Osteocyte (in vitro differentiated cells): ENCODE data around the gene LRRC56. TPM values are rescaled to one million over a fixed set of nuclear protein-coding genes. Genes with fewer than 3 reads are reported as not detected.

Experiments
- DNase-seq: peaks from one replicate; pipeline ENCODE4 v3.0.0; 2021; ENCODE audit warnings: mixed read lengths; ENCODE audit not compliant: unreplicated experiment; ENCODE audit errors: extremely low spot score
- H3K27ac Mint-ChIP-seq: one replicate; pipeline ENCODE4 v1.8.0; 2021; ENCODE audit warnings: mild to moderate bottlenecking, mixed read lengths; ENCODE audit not compliant: unreplicated experiment
- H3K27me3 Mint-ChIP-seq: one replicate; pipeline ENCODE4 v1.8.0; 2021; ENCODE audit warnings: mixed read lengths; ENCODE audit not compliant: unreplicated experiment
- H3K36me3 Mint-ChIP-seq: one replicate; pipeline ENCODE4 v1.8.0; 2021; ENCODE audit warnings: mixed read lengths; ENCODE audit not compliant: unreplicated experiment
- H3K4me1 Mint-ChIP-seq: one replicate; pipeline ENCODE4 v1.8.0; 2021; ENCODE audit warnings: mixed read lengths; ENCODE audit not compliant: unreplicated experiment
- H3K4me3 Mint-ChIP-seq: one replicate; pipeline ENCODE4 v1.8.0; 2021; ENCODE audit warnings: mild to moderate bottlenecking, moderate library complexity, mixed read lengths; ENCODE audit not compliant: unreplicated experiment
- H3K9me3 Mint-ChIP-seq: one replicate; pipeline ENCODE4 v1.8.0; 2021; ENCODE audit warnings: mixed read lengths; ENCODE audit not compliant: unreplicated experiment
- total RNA-seq: library from RNA; stranded (reverse); gene quantifications from 2 replicates; pipeline ENCODE4 v1.2.1, GENCODE V29; 2021
- TF ChIP-seq, protein P1 (sequence below): fragments of 200-600 bp; sonication (generic); IDR thresholded peaks from 2 replicates; pipeline ENCODE4 v1.5.0; 2021; ENCODE audit warnings: antibody characterized with exemption, mild to moderate bottlenecking, moderate library complexity

The LRRC56 gene
- total RNA-seq, 1 donor from 2014 or later = 3.7 TPM

DNA sequence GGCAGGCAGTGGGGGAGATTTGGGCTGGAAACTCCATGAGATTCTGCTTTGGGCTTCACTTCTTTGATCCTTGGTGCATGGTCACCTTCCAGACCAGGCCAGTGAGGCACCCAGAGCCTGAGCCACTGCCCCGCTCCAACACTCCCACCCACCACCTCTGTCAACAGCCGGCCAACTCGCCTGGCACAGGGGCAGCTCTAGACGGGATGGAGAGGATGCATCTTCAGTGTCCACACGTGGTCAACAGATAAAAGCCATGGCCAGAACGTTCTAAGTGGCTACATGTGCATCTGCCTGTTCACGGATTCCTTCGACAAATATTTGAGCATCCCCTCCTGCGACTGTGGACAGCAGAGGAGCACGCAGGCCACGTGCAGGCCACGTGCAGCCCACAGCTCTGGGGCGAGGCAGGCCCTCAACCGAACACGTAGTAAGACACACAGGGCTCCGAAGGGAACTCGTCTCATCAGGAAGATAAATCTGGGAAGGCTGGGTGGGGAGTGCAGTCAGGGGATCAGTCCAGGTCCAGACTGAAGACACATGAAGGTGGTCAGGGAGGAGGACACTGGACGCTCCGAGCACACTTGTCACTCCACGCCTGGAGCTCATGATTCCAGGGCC lies 1.2 kb downstream of the LRRC56 start:
- DNase-seq = no peak
- TF ChIP-seq, protein P1, sequence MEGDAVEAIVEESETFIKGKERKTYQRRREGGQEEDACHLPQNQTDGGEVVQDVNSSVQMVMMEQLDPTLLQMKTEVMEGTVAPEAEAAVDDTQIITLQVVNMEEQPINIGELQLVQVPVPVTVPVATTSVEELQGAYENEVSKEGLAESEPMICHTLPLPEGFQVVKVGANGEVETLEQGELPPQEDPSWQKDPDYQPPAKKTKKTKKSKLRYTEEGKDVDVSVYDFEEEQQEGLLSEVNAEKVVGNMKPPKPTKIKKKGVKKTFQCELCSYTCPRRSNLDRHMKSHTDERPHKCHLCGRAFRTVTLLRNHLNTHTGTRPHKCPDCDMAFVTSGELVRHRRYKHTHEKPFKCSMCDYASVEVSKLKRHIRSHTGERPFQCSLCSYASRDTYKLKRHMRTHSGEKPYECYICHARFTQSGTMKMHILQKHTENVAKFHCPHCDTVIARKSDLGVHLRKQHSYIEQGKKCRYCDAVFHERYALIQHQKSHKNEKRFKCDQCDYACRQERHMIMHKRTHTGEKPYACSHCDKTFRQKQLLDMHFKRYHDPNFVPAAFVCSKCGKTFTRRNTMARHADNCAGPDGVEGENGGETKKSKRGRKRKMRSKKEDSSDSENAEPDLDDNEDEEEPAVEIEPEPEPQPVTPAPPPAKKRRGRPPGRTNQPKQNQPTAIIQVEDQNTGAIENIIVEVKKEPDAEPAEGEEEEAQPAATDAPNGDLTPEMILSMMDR = no peak
- peaks cover 13% of the 10 kb centered on the region for H3K4me1 Mint-ChIP-seq
- H3K4me3 Mint-ChIP-seq = no peak overlapping the region
- H3K9me3 Mint-ChIP-seq = no peaks in the 10 kb centered on the region
- no peaks in the 10 kb centered on the region for H3K27me3 Mint-ChIP-seq
- H3K36me3 Mint-ChIP-seq = no peaks in the 10 kb centered on the region
- H3K27ac Mint-ChIP-seq = no peak overlapping the region

DNA sequence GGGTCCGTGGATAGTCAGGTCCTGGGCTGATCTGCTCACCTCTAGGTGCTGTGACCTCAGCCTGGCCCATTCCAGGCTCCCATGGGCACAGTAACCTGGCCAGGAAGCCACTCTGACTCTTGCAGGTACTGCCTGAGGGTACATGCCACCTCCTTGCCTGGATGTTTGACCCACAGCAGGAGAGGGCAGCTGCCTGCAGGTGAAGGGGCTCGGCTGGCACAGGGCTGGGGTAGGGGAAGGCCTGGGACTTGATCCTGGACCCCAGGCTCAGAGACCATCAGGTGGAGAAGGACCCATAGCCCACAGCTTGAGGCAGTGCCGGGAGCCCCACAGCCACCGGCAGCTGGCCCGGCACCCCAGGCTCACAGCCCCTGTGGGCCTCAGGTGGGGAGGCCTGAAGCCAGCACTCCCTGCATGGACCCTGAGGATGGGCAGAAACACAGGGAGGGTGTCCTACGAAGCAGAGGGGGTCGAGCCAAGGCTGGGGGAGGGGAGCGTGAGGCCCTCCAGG lies 2.7 kb downstream of the LRRC56 start:
- Mint-ChIP-seq H3K36me3 (no peaks in the 10 kb centered on the region), H3K27ac (no peak overlapping the region), H3K4me3 (no peak overlapping the region), H3K4me1 (peaks cover 9% of the 10 kb centered on the region), H3K27me3 (no peaks in the 10 kb centered on the region), H3K9me3 (no peaks in the 10 kb centered on the region)
- DNase-seq = no peak
- TF ChIP-seq, protein P1 = no peak

DNA sequence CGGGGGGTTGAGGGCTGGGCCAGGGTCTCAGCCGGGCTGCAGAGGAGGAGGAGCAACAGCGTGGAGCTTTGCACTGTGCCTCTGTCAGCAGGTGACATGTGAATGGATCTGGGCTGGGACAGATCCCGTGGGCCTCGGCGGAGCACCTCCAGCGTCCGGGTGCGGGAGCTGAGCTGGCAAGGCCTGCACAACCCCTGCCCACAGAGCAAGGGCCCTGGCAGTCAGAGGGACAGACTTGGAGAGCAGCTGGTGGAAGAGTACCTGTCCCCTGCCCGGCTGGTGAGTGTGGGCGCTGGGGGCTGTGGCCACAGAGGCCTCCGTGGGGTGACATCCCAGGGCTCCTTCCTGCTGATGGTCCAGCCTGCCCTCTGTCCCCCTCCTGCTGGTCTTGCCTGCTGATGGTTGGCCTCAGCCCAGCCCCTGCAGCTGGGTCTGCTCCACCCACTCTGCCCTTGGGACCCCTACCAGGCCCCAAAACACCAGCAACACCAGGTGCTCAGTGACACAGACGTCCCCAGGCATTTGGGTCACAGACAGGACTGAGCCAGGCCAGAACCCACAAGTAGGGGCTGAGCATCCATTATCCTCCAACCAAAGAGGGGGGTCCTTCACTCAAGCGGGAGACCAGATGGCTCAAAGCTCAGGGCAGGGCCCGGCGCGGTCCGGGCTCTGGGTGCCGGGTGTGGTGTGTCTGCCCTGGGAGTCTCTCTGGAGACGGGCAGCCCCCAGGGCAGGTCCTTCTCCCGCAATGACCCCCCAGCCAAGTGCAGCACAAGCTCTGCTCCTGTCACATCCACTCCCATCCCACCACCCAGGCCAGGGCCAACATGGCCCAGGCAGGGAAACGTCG lies 3.5 kb downstream of the LRRC56 start:
- Mint-ChIP-seq H3K9me3 (no peaks in the 10 kb centered on the region), H3K27ac (no peak overlapping the region), H3K4me1 (peaks cover 9% of the 10 kb centered on the region), H3K27me3 (no peaks in the 10 kb centered on the region), H3K4me3 (no peak overlapping the region), H3K36me3 (no peaks in the 10 kb centered on the region)
- TF ChIP-seq, protein P1 = no peak
- DNase-seq = no peak

DNA sequence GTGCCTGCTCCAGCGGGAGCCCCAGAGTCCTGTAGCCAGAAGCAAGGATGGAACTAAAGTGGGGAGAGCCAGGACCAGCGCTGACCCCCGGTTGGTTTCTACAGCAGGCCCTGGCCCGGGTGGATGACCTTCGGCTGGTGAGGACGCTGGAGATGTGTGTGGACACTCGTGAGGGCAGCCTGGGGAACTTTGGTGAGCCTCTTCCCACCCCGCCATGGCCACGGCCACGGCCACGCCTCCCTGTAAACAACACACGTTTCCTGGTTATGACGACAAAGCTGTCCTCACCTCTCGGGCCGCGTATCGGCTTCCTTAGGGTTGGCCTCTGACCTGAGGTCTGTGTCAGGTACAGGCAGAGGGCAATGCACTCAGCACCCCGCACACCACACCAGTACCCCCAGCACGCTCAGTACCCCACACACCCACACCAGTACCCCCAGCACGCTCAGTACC lies 4.1 kb downstream of the LRRC56 start:
- Mint-ChIP-seq H3K27ac (no peak overlapping the region), H3K9me3 (no peaks in the 10 kb centered on the region), H3K27me3 (no peaks in the 10 kb centered on the region), H3K36me3 (no peaks in the 10 kb centered on the region), H3K4me1 (peaks cover 4% of the 10 kb centered on the region), H3K4me3 (no peak overlapping the region)
- TF ChIP-seq, protein P1 = no peak
- DNase-seq = no peak

DNA sequence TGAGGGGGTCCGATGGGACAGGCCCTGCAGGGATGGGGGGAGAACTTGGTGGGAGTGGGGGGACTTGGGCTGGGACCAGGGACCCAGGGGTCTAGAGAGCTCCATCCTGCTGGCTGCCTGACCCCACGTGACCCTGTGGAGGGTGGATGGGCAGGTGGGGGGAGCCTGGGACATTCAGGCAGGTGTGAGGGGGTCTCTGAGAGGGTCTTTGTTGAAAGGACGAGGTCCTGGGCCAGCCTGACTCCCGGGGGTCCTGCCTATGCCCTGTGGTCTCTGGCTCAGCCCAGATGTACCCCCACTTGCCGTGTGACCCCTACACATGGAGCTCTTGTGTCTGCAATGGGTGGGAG lies 7.5 kb downstream of the LRRC56 start:
- Mint-ChIP-seq H3K36me3 (no peaks in the 10 kb centered on the region), H3K4me3 (no peak overlapping the region), H3K27ac (no peak overlapping the region), H3K27me3 (no peaks in the 10 kb centered on the region), H3K4me1 (no peaks in the 10 kb centered on the region), H3K9me3 (no peaks in the 10 kb centered on the region)
- DNase-seq = no peak
- TF ChIP-seq, protein P1 = no peak
